Brain pericyte (primary cell): ENCODE results near the gene SMARCA2.

Experiments used
- DNase-seq: peaks from one replicate; pipeline ENCODE4 v3.0.0-alpha.2; 2012; ENCODE audit warnings: low read depth, low spot score

The SMARCA2 gene

DNA sequence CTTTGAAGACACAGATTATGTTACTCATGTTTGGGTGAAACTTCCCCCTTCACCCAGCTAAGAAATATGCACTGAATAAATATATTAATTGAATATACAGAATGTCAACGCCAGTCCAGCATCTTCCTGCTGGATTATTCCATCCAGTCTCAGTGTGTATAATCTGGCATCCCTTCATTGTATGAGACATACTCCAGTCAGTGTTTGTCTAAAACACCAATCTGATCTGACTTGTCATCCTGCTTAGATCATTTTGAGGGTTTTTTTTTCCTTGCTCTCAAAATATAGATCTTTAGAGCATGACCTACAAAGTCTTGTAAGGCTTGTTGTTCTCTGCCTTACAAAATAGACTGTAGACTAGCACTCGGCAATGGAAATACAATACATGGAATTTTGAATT, 195.1 kb downstream of the SMARCA2 start:
- DNase-seq, result no peak

DNA sequence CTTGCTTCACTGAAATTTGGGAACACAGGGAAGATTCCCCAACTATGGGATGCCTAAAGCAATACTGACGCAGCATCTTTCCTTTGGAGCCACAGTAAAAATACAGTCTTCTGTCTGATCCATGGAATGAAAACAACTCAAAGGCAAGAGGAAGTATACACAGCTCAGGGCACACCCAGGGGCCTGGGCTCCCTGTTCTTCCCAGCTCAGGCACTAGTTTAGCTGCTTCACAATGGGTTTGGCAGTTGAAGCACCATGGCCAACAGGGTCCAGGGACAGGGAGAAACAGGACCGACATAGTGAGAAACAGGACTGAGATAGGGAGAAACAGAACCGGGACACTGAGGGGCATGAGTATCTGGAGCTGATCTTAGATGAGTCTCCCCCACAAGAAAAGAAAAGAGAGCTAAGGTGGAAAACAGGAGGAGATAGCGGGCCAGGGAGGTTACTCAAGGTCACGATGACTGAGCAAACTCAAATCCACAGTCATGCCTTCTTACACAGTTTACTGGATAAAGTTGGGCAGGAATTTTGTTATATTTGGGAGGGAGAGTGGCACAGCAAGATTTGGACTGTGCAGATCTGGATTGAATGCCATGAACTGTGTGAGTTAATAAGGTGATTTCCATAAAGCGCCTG, 198.8 kb downstream of the SMARCA2 start:
- DNase-seq, result no peak

DNA sequence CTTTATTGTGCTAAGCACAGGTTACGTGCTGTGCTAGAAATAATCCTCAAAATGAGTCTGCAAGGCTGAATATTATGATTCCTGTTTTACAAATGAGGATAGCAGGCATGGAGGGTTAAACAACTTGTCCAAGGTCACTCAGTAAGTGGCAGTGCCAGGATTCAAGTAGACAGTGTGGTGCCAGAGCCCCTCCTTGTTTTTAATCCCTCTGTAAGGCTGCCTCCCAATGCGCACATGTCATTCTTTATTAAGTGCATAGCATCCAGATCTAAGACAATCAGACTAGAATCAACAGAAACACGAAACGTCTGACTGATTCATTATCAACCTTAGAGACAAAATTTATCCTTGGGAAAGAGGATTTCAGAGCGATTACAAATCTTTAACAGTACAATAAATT, 199.6 kb downstream of the SMARCA2 start:
- DNase-seq, result no peak

DNA sequence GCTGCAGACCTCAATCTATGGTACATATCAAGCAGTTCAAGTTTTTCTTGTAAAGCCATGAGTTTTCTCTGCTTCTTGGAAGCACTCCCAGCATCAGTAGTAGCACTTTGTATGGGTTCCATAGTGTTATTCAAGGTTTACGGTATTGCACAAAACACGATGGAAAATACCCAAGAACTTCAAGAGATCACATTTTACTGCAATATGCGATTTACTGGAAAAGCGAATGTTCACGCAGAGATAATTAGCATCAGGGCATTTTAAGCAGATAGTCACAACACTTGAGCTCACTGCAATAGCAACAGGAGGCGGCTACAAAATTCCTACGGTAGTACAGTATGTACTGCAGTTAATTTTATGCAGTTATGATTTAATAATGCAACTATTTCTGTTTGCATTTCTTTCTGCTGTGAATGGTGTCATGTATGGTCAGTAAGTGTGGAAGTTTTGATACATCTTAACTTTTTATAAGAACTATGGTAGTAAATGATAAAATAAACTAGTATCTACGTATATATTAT, 200.8 kb downstream of the SMARCA2 start:
- no peak for DNase-seq

DNA sequence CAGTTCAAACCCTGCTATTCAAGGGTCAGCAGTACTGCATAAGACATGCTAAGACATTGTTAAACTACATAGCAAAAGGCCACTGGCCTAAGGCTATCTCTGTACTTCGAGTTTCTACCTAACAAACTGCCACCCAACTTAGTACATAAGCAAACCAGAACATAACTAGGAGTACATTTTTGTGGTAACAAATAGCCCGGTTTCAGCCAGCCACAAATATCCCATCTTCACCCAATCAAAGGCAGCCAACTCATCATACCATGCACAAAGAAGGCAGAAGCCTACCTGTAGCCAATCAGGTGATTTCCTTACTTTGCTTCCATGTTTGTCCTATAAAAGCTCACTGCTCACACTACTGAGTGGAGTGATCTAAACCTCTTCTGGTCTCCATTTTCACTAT, 201.4 kb downstream of the SMARCA2 start:
- DNase-seq, result no peak

DNA sequence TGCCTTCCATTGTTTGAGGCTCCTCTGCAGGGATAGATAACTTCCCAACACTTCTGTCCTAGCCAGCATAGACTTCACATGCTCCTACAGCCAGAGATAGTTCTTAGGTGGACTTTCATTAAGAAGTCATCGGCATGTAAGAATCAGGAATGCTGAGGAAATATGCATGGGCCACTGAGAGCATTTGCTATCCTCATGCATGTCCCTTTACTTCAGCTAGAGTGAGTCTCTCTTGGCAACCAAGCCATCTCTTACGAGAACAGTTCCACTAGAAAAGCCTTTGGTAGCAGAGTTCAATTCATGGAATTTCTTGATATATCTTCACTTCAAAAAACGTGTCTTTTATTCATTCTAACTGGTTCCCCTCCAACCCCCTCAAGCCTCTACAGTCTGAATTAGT, 202.4 kb downstream of the SMARCA2 start:
- DNase-seq, result no peak

DNA sequence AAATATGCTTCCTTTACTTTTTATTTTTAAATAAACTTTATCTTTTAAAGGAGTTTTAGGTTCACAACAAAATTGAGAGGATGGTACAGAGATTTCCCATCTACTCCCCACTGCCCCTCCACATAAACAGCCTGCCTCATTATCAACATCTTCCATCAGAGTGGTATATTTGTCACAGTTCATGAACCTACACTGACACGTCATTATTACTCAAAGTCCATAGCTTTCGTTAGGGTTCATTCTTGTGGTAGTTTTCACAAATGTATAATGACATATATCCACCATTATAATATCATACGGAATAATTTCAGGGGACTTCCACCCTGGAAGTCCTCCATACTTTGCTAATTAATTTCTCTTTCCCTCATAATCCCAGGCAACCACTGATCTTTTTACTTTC, 204.9 kb downstream of the SMARCA2 start:
- no peak for DNase-seq

DNA sequence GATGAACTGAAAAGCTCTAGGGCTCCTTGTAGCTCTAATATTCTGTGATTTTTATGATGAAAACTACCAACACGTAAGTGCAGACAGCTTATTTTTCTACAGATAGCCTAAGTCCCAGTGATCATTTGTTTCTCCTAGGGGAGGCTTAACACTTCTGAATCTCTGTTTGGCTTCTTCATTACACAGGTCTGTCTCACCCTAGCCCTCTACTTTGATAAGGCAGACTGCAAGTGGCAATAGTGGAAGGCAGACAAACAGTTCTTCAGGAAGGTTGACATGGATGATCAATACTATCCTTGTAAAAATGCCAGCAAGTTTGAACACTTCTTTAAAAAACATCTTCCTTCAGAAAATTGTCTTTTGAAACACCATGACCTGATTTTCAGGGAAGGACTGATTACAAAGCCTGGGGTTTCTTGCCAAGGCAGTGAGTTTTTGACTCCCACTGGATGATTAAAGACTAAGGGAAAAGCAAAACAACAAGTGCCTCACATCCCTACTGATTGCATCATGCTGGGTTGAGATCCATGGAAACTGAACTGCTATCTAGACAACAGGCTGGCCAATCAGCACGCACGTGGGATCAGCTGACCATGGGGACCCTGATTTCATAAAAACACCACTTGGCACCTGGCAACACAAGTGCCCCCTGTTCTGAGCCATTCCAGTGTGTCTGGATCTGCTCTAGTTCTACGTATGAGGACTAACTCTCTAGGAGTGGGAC, 212.2 kb downstream of the SMARCA2 start:
- no peak for DNase-seq

DNA sequence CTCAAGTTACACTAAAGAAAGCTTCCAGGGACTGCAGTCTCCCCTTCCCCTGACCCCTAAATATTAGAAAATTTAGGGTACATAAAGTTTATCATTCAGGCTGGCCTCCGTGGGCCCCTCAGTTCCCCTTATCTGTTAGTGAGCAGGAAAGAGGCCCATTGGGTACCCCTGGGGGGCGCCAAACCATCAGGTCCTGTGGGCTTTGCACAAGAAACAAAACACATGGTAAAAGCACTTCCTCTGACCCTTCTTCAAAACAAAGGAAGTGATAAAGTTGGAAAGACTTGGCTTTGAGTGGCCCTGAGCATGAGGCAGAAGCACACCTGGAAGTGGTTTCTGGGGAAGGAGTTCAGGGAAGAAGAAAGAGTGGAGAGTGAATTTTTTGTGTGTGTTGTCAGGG, 213.0 kb downstream of the SMARCA2 start:
- DNase-seq, result no peak

DNA sequence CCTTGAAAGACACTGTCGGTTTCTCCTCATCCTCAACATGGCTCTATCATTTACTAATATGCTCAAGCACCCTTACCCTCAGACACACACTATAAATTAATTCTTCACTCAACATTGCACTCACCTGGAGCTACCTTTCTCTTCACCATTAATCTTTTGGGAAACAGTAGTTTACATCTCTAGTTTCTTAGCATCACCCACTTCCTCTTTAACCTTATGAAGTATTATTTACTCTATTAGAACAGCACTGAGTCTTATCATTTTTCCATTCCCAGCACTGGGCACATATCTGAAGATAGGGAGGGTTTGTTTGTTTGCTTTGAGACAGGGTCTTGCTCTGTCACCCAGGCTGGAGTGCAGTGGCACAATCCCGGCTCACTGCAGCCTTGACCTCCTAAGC, 213.5 kb downstream of the SMARCA2 start:
- DNase-seq, result no peak

DNA sequence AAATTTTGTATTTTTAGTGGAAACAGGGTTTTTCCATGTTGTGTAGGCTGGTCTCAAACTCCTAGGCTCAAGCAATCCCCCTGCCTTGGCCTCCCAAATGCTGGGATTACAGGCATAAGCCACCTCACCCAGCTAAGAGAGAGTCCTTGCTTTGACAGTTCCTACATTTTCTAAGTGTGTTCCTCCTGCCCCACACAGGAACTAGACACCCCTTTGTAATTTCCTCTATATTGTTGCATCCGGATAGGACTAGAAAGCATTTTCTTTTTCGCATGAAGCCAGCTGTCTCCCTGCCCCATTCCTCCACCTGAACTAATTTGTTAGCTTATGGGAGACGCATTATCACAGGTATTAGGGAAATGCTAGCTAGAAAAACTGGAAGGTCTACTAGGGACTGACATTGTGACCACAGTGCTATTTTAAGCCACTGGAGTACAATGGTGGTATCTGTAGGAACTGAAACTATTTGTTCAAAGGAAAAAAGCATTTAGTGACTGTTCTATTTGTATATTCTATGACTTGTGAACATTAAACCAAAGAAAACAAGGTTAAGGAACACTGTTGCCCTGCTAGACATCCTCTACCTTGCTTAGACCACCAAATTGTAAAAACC, 214.1 kb downstream of the SMARCA2 start:
- no peak for DNase-seq

DNA sequence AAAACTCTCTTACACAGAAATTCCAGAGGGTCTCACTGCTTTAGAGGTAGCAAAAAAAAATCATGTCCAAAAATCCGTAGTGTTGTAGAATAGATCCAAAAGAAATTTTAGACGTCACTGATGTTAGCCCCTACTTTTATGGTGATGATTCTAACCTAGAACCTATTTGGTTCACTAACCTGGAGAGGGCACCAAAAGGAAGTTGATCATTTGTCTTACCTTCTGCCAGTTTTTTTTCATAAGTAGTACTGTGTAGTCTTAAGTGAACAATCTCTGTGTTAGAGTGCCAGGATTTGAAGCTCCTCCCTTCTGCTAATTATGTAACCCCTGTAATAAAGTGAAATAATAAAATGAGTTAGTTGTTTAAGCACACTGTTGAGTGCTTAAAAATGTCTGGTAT, 215.2 kb downstream of the SMARCA2 start:
- no peak for DNase-seq

DNA sequence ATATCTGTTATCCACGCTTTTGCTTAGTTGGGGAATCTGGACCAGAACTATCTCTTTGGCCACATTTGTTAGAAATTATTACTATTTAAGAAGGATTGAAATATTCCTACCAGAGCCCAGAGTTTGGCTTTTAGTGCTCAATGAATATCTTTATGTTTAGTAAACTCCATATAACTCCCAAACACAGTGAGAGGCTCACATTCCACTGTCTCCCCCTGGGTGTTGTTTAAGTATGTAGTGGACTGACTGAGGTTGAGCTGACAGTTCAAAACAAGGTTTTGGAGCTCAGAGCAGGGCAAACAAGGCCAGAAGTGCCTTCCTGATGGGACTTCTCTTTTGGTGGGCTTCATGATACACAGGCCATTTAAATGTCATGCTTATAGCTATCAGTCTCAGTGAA, 216.0 kb downstream of the SMARCA2 start:
- no peak for DNase-seq

DNA sequence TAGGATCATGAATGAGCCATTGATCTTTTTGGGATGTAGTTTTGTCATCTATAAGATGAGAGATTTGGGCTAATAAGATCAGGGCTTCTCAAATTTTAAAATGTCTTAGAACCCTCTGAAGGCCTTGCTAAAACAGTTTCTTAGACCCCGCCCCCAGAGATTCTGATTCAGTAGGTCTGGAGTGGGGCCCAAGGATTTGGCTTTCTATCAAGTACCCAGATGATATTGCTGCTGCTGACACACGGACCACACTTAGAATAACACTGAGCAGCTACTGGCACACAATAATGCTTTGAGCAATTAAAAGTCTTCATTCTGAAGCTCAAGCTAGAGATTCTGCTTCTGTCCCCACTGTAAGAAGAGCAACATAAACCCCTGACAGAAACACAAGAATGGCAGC, 216.7 kb downstream of the SMARCA2 start:
- no peak for DNase-seq

DNA sequence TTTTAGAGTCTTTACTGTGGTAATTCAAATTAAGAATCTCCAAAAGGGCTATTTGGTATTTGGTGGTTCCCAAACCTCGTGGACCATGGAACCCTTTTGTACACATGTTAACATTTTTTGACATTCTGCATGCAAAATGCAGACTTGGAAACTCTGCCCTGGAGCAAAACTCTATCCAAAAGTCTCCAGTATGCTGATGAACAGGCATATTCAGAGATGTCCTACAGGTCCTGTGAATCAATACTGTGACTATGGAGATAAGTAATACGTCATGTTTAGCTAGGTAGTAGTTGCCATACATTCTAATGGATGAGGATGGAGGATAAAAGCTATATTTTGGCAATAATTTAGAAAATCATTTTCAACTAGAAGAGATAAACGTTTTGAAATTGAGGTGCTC, 218.1 kb downstream of the SMARCA2 start:
- no peak for DNase-seq

DNA sequence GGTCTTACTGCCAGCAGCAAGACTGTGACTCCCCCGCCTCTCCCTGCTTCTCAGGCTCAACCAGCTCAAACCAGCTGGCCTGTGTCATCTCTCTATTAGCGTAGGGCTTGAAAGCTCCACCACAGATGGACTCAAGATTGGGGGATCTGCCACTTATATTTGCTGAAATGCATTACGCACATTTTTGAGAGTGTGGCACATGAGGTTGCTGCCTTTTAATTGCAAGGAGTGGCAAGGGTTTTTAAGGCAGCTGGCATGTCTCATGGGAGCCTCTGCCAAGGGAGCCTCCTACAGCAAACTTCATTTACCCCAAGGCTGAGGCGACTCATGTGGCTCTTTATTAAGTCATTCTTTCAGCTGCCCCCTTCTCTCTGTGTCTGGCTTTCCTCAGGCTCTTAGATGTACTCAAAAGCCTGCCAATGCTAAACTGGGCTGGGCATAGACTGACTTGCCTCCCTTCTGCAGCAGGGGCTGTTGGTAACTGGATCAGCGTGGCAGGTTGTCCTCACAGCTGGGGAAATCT, 219.3 kb downstream of the SMARCA2 start:
- DNase-seq, result no peak

DNA sequence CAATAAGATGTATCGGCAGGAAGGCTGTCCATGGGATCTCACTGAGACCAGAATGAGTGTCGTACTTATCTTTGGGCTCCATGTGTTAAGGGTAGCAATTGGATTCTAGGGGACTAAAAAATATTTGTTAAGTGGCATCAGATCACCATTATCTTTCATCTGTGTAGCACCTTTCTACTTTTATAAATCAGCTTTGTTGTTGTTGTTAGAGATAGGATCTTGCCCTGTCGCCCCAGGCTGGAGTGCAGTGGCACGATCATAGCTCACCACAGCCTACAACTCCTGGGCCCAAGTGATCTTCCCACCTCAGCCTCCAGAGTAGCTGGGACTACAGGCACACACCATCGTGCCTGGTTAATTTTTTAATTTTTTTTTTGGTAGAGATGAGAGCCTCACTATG, 220.5 kb downstream of the SMARCA2 start:
- DNase-seq, result no peak

DNA sequence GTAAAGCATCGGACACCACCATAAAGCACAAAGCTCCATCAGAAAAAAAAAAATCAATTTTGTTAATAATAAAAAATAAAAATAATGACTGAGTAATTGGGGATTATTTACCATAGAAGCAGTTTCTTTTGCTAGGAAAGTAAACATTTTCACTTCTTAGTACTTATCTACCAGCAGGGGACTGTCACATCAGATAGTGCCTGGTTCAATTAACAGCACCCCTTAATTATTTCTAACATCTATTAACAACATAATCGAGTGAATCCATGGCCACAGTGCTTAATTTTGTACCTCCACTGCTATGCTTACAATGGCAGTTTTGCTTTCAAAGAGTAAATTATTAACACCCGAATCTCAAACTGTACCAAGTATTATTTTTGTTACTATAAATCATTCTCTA, 221.7 kb downstream of the SMARCA2 start:
- no peak for DNase-seq

DNA sequence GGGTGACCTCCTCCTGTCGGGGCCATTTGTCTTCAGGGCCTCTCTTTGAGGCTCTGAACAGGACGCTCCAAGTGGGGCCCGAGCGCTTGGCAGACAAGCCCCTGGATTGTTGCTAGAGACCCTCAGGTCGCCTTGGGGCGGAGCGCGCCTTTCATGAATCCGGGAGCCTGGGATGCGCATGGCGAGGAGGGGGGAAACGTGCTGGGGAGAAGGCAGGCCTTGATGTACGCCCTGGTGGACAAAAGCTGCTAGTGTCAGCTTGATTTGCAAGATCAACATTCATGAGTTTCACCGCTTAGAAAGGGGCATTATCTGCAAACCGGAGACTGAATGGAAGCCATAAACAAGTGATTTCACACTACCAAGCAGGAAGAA, 226.3 kb downstream of the SMARCA2 start:
- no peak for DNase-seq

DNA sequence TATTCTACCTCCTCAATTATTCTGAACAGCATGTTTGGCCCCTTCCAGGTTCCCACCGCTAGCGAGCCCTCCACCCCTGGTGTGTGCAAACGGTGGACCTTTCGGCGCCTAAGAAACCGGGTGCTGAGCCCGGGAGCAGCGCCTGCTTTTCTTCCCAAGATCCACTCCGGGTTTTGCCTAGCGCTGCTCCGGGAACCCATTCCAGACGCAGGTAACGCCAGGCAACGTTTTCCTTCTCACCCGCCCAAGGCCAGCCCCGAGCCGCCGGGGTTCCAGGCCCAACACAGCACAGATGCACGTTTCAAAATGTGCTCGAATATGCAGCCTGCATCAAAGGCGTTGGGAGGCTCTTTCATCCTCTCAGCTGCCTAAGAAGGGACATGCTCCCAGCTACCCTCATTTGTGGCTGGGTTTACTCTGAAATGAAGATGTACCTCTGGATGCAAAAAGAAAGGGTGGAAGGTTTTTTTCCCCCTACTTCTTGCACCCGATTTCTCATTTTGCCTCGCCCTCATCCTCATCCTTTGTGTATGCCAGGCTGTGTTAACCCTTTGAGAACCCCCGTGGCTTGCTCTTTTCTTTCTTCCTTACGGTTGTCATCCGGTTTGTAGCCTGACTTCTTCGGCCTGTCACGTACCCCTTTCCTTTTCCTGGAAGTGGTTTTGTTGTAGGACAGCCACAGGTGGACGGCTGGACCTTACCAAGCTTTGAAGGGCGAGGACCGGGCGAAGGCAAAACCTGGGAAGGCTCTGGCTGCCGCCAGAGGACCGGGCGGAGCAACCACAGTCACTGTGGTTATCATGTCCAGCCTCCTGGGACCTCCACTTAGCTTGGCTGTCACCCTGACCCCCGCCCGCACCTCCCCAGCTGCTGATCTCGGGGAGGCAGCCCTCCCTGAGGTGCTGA, 226.9 kb downstream of the SMARCA2 start:
- peak; percentile 92 for DNase-seq

DNA sequence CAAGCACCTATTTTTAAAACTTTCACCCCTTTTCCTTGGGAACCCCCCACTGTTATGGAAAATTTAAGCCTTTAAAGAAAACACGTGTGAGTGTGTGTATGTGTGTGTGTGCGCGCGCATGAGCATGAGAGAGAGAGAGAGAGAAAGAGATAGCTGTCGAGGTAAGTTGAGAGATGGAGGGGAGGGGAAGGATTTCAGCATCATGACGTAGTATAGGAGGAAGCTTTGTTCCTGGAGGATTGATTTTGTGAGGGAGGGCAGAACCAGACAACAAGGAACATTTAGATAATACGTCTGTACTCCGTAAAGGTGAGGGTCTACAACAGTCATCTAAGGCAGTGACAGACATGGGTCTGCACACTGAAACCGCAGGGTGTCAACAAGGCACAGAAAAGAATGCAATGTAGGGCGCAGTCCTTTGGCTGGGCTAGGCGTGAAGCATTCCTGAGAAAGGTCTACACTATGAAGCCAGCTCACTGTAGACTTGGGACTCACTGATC, 227.7 kb downstream of the SMARCA2 start:
- no peak for DNase-seq
